Left colon (tissue), 2 donors: ENCODE measurements around the gene GRM7. TPM values are rescaled to one million over a fixed set of nuclear protein-coding genes. Genes with fewer than 3 reads are reported as not detected.

Experiments used
- ATAC-seq: fragments of 200-7000 bp; cut with Tn5 transposase; one replicate; pipeline ENCODE4 v1.9.1; 2020; ENCODE audit warnings: mild to moderate bottlenecking, moderate library complexity
- DNase-seq, 2 donors: peaks; one replicate each; pipeline ENCODE4 v3.0.0-alpha.2; 2020
- intact Hi-C, 2 donors: fragments of 100-400 bp; cut with DNase I in 1 of 2; cut with micrococcal nuclease in 1 of 2; formaldehyde crosslinking; loops; one replicate each; pipeline versions ENCODE4 v1.11.2 to v1.14.0; 2022; cut with DNase I, micrococcal nuclease
- total RNA-seq, 2 donors: library from RNA; stranded (reverse); fragmentation: NEBNext Ultra II Directional; extraction: Animal tissue kit (Norgen Biotek cat#: 25700); gene quantifications; one replicate each; pipeline ENCODE4 v1.2.1, GENCODE V29; 2021
- donor health status: DM: no; HTN: no; CAD: no.
- donor health status: DM: yes; HTN: yes; CAD: no.

Gene GRM7
- total RNA-seq, 2 donors from 2014 or later = 0.12 to 0.59 TPM

GRCh38 chr3:6935970-6936369 lies 75.1 kb downstream of the GRM7 start:
- intact Hi-C loops = no loop called here
- no peak for ATAC-seq
- no peak for DNase-seq

GRCh38 chr3:6962801-6963200 lies 101.9 kb downstream of the GRM7 start:
- DNase-seq (no peak), ATAC-seq (no peak)
- intact Hi-C loops = no loop called here

GRCh38 chr3:6965881-6966280 lies 105.0 kb downstream of the GRM7 start:
- DNase-seq (no peak), ATAC-seq (no peak)
- intact Hi-C loops = no loop called here

- intact Hi-C loops = no loop called here
- ATAC-seq (no peak), DNase-seq (no peak)
These were observed 111.0 kb downstream of the GRM7 start for GRCh38 chr3:6971933-6972332.

GRCh38 chr3:6985848-6986247 lies 124.9 kb downstream of the GRM7 start:
- intact Hi-C loops = no loop called here
- ATAC-seq (no peak), DNase-seq (no peak)

GRCh38 chr3:6989608-6990291 lies 128.8 kb downstream of the GRM7 start:
- intact Hi-C loops = no loop called here
- DNase-seq (no peak), ATAC-seq (no peak)

GRCh38 chr3:6994081-6994668 lies 133.3 kb downstream of the GRM7 start:
- DNase-seq = no peak
- ATAC-seq = no peak
- intact Hi-C loops = no loop called here

- intact Hi-C loops = no loop called here
- ATAC-seq = no peak
These were observed 139.6 kb downstream of the GRM7 start for GRCh38 chr3:7000501-7000900.

GRCh38 chr3:7001370-7001769 lies 140.5 kb downstream of the GRM7 start:
- intact Hi-C loops = no loop called here
- ATAC-seq (no peak), DNase-seq (no peak)

More at GRCh38 chr3:7000501-7000900, 139.6 kb downstream of the GRM7 start:
- no peak for DNase-seq

- intact Hi-C loops = no loop called here
- no peak for ATAC-seq
These were observed 154.9 kb downstream of the GRM7 start for GRCh38 chr3:7015683-7016440.

GRCh38 chr3:7025581-7026300 lies 164.8 kb downstream of the GRM7 start:
- DNase-seq (no peak), ATAC-seq (no peak)
- intact Hi-C loops = no loop called here

More at GRCh38 chr3:7015683-7016440, 154.9 kb downstream of the GRM7 start:
- DNase-seq = no peak

- DNase-seq (no peak), ATAC-seq (no peak)
- intact Hi-C loops = no loop called here
These were observed 168.6 kb downstream of the GRM7 start for GRCh38 chr3:7029562-7029961.

GRCh38 chr3:7038394-7038793 lies 177.5 kb downstream of the GRM7 start:
- DNase-seq (no peak), ATAC-seq (no peak)
- intact Hi-C loops = no loop called here

- intact Hi-C loops = no loop called here
- ATAC-seq (no peak), DNase-seq (no peak)
These were observed 201.8 kb downstream of the GRM7 start for GRCh38 chr3:7062714-7063113.

GRCh38 chr3:7070461-7070860 lies 209.5 kb downstream of the GRM7 start:
- intact Hi-C loops = no loop called here
- no peak for ATAC-seq
- DNase-seq = no peak

GRCh38 chr3:7074217-7074616 lies 213.3 kb downstream of the GRM7 start:
- intact Hi-C loops = no loop called here
- no peak for ATAC-seq
- no peak for DNase-seq

GRCh38 chr3:7075117-7075516 lies 214.2 kb downstream of the GRM7 start:
- no peak for DNase-seq
- intact Hi-C loops = no loop called here
- ATAC-seq = no peak

GRCh38 chr3:7075901-7076300 lies 215.0 kb downstream of the GRM7 start:
- intact Hi-C loops = no loop called here
- ATAC-seq (no peak), DNase-seq (no peak)

- no peak for ATAC-seq
- DNase-seq = no peak
- intact Hi-C loops = no loop called here
These were observed 221.3 kb downstream of the GRM7 start for GRCh38 chr3:7082244-7082643.

GRCh38 chr3:7086417-7086816 lies 225.5 kb downstream of the GRM7 start:
- DNase-seq = no peak
- intact Hi-C loops = no loop called here
- ATAC-seq = no peak
